Muscle layer of duodenum (tissue), 2 donors: Measurements from ENCODE around the gene FAM181A.
A peak's percentile ranks its signal among the peaks of the same experiment; 100 is the strongest.

Experiments used
- H3K27ac ChIP-seq: one replicate; pipeline ENCODE4 v1.7.0; 2013; ENCODE audit warnings: mild to moderate bottlenecking, low read length
- H3K27me3 ChIP-seq: one replicate; pipeline ENCODE4 v1.7.0; 2013; ENCODE audit warnings: low read depth, mild to moderate bottlenecking, control low read depth, low read length
- H3K36me3 ChIP-seq, 2 donors: one replicate each; pipeline ENCODE4 v1.7.0; 2013; ENCODE audit warnings: low read length in 2 of 2, control low read depth in 1 of 2, mild to moderate bottlenecking in 1 of 2; ENCODE audit not compliant: insufficient read depth in 2 of 2, control insufficient read depth in 1 of 2
- H3K4me1 ChIP-seq, 2 donors: one replicate each; pipeline ENCODE4 v1.7.0; 2013; ENCODE audit warnings: low read length in 2 of 2, mild to moderate bottlenecking in 2 of 2, control low read depth in 1 of 2, moderate library complexity in 1 of 2; ENCODE audit not compliant: insufficient read depth in 2 of 2, control insufficient read depth in 1 of 2
- H3K4me3 ChIP-seq, 2 donors: one replicate each; pipeline ENCODE4 v1.7.0; 2013; ENCODE audit warnings: low read length in 2 of 2, low read depth in 1 of 2, mild to moderate bottlenecking in 1 of 2
- H3K9me3 ChIP-seq, 2 donors: one replicate each; pipeline ENCODE4 v1.7.0; 2013; ENCODE audit warnings: low read length in 2 of 2, control low read depth in 1 of 2, mild to moderate bottlenecking in 1 of 2; ENCODE audit not compliant: control insufficient read depth in 1 of 2
- donor health status: healthy.

The FAM181A gene

DNA sequence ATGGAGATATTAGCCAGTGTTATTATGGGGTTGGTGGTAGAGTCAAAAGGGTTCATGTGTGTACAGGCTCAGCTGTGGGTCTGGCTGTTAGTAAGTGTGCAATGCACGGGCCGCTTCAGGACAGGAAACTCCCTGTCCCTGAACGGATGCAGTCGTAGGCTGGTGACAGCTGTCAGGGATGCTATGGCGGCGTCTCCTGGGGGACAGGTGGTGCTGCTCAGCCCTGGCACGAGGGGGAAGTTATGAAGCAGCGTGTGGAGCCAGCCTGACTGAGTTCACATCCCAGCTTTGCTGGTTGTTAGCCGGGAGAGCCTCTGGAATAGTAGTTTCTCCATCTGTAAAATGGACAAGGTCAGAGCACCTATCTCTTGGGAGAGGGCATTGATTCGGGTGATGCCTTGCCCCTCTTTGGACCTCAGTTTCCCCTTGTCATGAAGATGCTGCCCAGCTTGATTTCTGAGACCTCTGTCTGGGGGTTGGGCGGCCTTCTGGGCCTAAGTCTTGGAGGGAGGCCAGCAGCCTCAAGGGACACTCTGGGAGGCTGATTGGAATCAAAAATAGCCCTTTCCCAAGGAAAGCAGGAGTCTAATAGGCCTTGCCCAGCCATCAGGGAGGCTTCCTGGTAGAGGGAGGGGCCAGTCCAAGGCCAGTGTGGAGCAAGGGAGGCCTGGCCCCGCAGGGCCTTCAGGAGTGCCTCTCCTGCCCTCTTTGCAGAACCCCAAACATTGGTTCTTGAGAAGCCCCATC, 42.1 kb downstream of the FAM181A start:
- Histone ChIP-seq H3K4me3 (no peak overlapping the region), H3K4me1 (peaks cover 0 to 40% of the 10 kb centered on the region in 2 donors), H3K27me3 (no peaks in the 10 kb centered on the region), H3K27ac (peak overlapping the region; percentile 59), H3K9me3 (no peaks in the 10 kb centered on the region), H3K36me3 (no peaks in the 10 kb centered on the region)

DNA sequence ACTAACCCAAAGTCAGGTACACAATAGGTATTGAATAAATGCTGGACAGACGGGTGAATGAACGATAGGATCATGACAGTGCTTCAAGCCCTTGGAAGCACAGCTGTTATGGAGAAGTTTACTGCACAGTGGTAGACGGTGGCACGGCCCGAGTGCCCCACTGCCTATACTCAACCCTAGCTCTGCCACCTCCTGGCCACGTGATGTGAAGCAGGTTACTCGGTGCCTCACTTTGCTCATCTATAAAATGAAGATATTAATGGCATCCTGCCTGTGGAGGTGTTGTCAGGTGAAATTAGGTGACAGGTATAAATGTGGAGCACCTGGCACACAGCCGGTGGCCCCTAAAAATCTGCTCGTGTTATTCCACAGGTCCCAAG, 43.4 kb downstream of the FAM181A start:
- peak overlapping the region; percentile 59 for H3K27ac ChIP-seq
- H3K4me1 ChIP-seq: peaks cover 0 to 41% of the 10 kb centered on the region in 2 donors
- no peaks in the 10 kb centered on the region for H3K36me3 ChIP-seq
- H3K27me3 ChIP-seq: no peaks in the 10 kb centered on the region
- no peaks in the 10 kb centered on the region for H3K9me3 ChIP-seq
- peak overlapping the region; percentile 51 to 66 for H3K4me3 ChIP-seq

GRCh38 chr14:93970965-93971634, 44.0 kb downstream of the FAM181A start:
- Histone ChIP-seq H3K36me3 (no peaks in the 10 kb centered on the region), H3K4me1 (peaks cover 0 to 46% of the 10 kb centered on the region in 2 donors), H3K27me3 (no peaks in the 10 kb centered on the region), H3K4me3 (peak overlapping the region; percentile 51 to 66), H3K9me3 (no peaks in the 10 kb centered on the region), H3K27ac (peak overlapping the region; percentile 59)

GRCh38 chr14:93971635-93972027, 44.5 kb downstream of the FAM181A start:
- Histone ChIP-seq H3K36me3 (no peaks in the 10 kb centered on the region), H3K4me3 (peak overlapping the region in 1 of 2 donors; percentile 66), H3K27ac (peak overlapping the region; percentile 47)

DNA sequence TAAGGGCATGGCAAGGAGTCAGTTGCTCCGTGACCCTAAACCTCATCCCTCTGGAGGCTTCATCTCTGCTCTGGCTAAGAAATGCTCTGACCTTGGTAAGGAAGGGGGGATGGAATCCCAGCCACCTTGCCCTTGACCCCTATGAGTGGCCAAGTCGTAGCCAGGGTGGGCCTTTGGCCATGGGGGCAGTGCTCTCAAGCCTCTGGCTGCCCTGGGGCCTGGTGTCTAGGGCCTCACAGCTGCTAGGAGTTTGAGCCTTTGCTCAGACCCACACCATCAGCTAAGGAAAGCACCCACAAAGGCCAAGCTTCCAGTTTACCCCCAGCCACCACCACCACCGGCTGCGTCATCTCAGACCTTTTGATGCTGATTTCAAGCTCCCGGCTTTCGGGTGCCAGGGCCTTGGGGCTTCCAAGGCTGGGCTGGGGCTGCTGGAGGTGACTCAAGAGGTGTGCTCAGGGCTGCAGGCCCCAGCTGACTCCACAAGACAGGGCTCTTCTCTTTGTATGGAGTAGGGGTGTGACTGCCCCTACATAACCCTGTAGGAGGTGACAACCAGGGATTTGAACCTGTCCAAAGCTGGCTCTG, 45.6 kb downstream of the FAM181A start:
- peak overlapping the region; percentile 71 for H3K27ac ChIP-seq
- H3K4me1 ChIP-seq: peaks cover 0 to 39% of the 10 kb centered on the region in 2 donors
- H3K36me3 ChIP-seq: no peaks in the 10 kb centered on the region
- H3K27me3 ChIP-seq: no peaks in the 10 kb centered on the region
- H3K9me3 ChIP-seq: no peaks in the 10 kb centered on the region
- peak overlapping the region in 1 of 2 donors; percentile 72 for H3K4me3 ChIP-seq

More at GRCh38 chr14:93971635-93972027, 44.5 kb downstream of the FAM181A start:
- peaks cover 0 to 44% of the 10 kb centered on the region in 2 donors for H3K4me1 ChIP-seq
- H3K27me3 ChIP-seq: no peaks in the 10 kb centered on the region
- no peaks in the 10 kb centered on the region for H3K9me3 ChIP-seq

DNA sequence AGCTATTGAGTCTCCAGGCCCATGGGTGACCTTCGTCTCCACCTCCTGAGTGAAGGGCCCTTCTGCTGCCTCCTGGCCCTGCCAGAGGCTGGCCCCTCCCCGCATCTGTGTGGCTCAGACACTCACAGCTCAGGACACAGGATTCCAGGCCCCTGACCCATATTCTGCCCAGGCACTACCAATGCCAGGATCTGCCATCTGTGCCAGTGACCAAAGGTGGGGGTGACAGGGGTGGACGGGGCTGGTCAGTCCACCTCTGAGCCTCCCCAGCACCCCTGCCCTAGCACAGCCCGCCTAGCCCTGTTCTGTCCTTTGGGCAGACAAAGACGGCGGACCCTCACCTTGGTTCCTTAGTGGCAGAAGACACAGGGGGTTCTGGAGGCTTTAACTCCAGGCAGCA, 46.5 kb downstream of the FAM181A start:
- no peaks in the 10 kb centered on the region for H3K27me3 ChIP-seq
- peaks cover 0 to 30% of the 10 kb centered on the region in 2 donors for H3K4me1 ChIP-seq
- peak overlapping the region; percentile 13 for H3K27ac ChIP-seq
- peak overlapping the region in 1 of 2 donors; percentile 72 for H3K4me3 ChIP-seq
- H3K36me3 ChIP-seq: no peaks in the 10 kb centered on the region
- no peaks in the 10 kb centered on the region for H3K9me3 ChIP-seq

GRCh38 chr14:93974299-93974698, 47.2 kb downstream of the FAM181A start:
- peak overlapping the region; percentile 67 to 72 for H3K4me3 ChIP-seq
- H3K27me3 ChIP-seq: no peaks in the 10 kb centered on the region
- H3K27ac ChIP-seq: peak overlapping the region; percentile 13
- H3K4me1 ChIP-seq: peaks cover 0 to 25% of the 10 kb centered on the region in 2 donors
- no peaks in the 10 kb centered on the region for H3K36me3 ChIP-seq
- no peaks in the 10 kb centered on the region for H3K9me3 ChIP-seq

- Histone ChIP-seq H3K9me3 (no peaks in the 10 kb centered on the region), H3K27me3 (no peaks in the 10 kb centered on the region), H3K27ac (no peak overlapping the region), H3K4me3 (peak overlapping the region; percentile 67 to 72), H3K36me3 (no peaks in the 10 kb centered on the region), H3K4me1 (peaks cover 0 to 19% of the 10 kb centered on the region in 2 donors)
Measured at GRCh38 chr14:93974833-93975232, 47.7 kb downstream of the FAM181A start.

GRCh38 chr14:93975791-93976476, 48.8 kb downstream of the FAM181A start:
- Histone ChIP-seq H3K36me3 (no peaks in the 10 kb centered on the region), H3K27me3 (no peaks in the 10 kb centered on the region), H3K4me1 (peaks cover 0 to 10% of the 10 kb centered on the region in 2 donors), H3K9me3 (no peaks in the 10 kb centered on the region), H3K27ac (peak overlapping the region; percentile 90), H3K4me3 (peak overlapping the region; percentile 67 to 72)

GRCh38 chr14:93976477-93977057, 49.4 kb downstream of the FAM181A start, which contains the start of gene ASB2:
ASB2 (minus strand) TSS chr14:93976570; CDS start chr14:93964539, 12,031 bp downstream.
- Histone ChIP-seq H3K4me3 (peak within 1 kb of the TSS; percentile 67 to 72), H3K27ac (peak within 1 kb of the TSS; percentile 90), H3K27me3 (no peaks in the 10 kb centered on the region), H3K36me3 (no peaks in the 10 kb centered on the region), H3K4me1 (peaks cover 0 to 16% of the 10 kb centered on the region in 2 donors), H3K9me3 (no peaks in the 10 kb centered on the region)
